GM12874 (cell line): ENCODE results near the gene TAF6.

Experiments used
- CTCF ChIP-seq: IDR thresholded peaks from 2 replicates; pipeline ENCODE4 v1.5.1; 2011; ENCODE audit warnings: low read depth, mild to moderate bottlenecking, control low read depth, low read length, moderate library complexity; ENCODE audit not compliant: insufficient read depth

The TAF6 gene

GRCh38 chr7:100093498-100093897, 25.7 kb downstream of the TAF6 start:
- TF ChIP-seq CTCF: no peak

- TF ChIP-seq CTCF: no peak
Observed at GRCh38 chr7:100093054-100093453, 26.1 kb downstream of the TAF6 start.

- TF ChIP-seq CTCF: no peak
Observed at GRCh38 chr7:100091411-100092181, 27.6 kb downstream of the TAF6 start.

- TF ChIP-seq CTCF: no peak
Observed at GRCh38 chr7:100090527-100091410, 28.4 kb downstream of the TAF6 start.

GRCh38 chr7:100089458-100090196, 29.5 kb downstream of the TAF6 start:
- no peak for TF ChIP-seq CTCF

GRCh38 chr7:100088621-100089457, 30.3 kb downstream of the TAF6 start, which contains the start of gene COPS6:
COPS6 (plus strand) TSS chr7:100088969; CDS start chr7:100088991, 22 bp downstream.
- no peak for TF ChIP-seq CTCF
